Endothelial cell of umbilical vein (primary cell): Measurements from ENCODE around the gene CCND1. TPM values are rescaled to one million over a fixed set of nuclear protein-coding genes. Genes with fewer than 3 reads are reported as not detected.

Experiments used
- BruUV-seq: library from RNA; stranded (reverse); fragments of 400-500 nt; replicated peaks from 2 replicates; lab custom pipeline; 2021; lab: Mats Ljungman, UMichigan
- CTCF ChIA-PET: fragments of 300-600, 350-600 bp; sonication (Branson Sonifier 250); formaldehyde crosslinking; loops from one replicate; lab custom pipeline; 2021; ENCODE audit warnings: antibody characterized with exemption, inconsistent platforms; lab: Charles Lee
- POLR2A ChIA-PET: fragments of 300-600, 350-600 bp; sonication (Branson Sonifier 250); formaldehyde crosslinking; loops from one replicate; lab custom pipeline; 2021; ENCODE audit warnings: antibody characterized with exemption, inconsistent platforms; lab: Charles Lee
- DNase-seq: peaks from one replicate; pipeline ENCODE4 v3.0.0-alpha.2; 2011; ENCODE audit warnings: low read depth, low spot score
- FAIRE-seq: peaks from 2 replicates; lab custom pipeline; 2011; peaks lifted over from hg19 to GRCh38; lab: Jason Lieb, UNC
- H2AFZ ChIP-seq: 2 replicates; pipeline ENCODE4 v1.6.0; 2012; ENCODE audit warnings: low read depth, low read length, control low read depth, inconsistent platforms
- H3K27ac ChIP-seq: 2 replicates; pipeline ENCODE4 v1.5.1; 2011; ENCODE audit warnings: low read depth, mild to moderate bottlenecking, control low read depth, low read length, moderate library complexity; ENCODE audit not compliant: insufficient read depth
- H3K27me3 ChIP-seq, 2 experiments: 2 replicates each; pipeline versions ENCODE4 v1.6.0 to v1.6.1; 2011; ENCODE audit warnings: low read length in 2 of 2, mixed read lengths in 1 of 2; ENCODE audit not compliant: control insufficient read depth in 2 of 2, insufficient read depth in 2 of 2
- H3K36me3 ChIP-seq, 2 experiments: 2 replicates in 1 of 2; 3 replicates in 1 of 2; pipeline ENCODE4 v1.5.1; 2011; ENCODE audit warnings: low read length in 2 of 2, mild to moderate bottlenecking in 1 of 2, moderate library complexity in 1 of 2; ENCODE audit not compliant: control insufficient read depth in 2 of 2, insufficient read depth in 2 of 2; ENCODE audit errors: extremely low read depth in 1 of 2
- H3K4me1 ChIP-seq: 3 replicates; pipeline ENCODE4 v1.5.1; 2011; ENCODE audit warnings: mild to moderate bottlenecking, low read length; ENCODE audit not compliant: control insufficient read depth, insufficient read depth; ENCODE audit errors: extremely low read depth
- H3K4me2 ChIP-seq: 2 replicates; pipeline ENCODE4 v1.6.1; 2011; ENCODE audit warnings: low read length, control low read depth, mixed read lengths; ENCODE audit not compliant: insufficient read depth
- H3K4me3 ChIP-seq, 3 experiments: fragments of 200-600 bp in 1 of 3; sonication (generic), shearing (Covaris generic) in 1 of 3; replicated peaks in 1 of 3; 2 replicates each; pipeline ENCODE4 v1.5.1; 2011 to 2016; ENCODE audit warnings: control low read depth in 3 of 3, low read length in 3 of 3, mild to moderate bottlenecking in 2 of 3, inconsistent platforms in 1 of 3, low read depth in 1 of 3, moderate library complexity in 1 of 3; ENCODE audit not compliant: insufficient read depth in 1 of 3
- H3K79me2 ChIP-seq: 2 replicates; pipeline ENCODE4 v1.6.0; 2012; ENCODE audit warnings: low read length, inconsistent platforms; ENCODE audit not compliant: control insufficient read depth, insufficient read depth
- H3K9ac ChIP-seq: replicated peaks from 2 replicates; pipeline ENCODE3; 2011; ENCODE audit warnings: low read length, control low read depth; ENCODE audit not compliant: insufficient read depth; ENCODE audit errors: extremely low read depth
- H3K9me1 ChIP-seq: replicated peaks from 3 replicates; pipeline ENCODE4 v1.6.0; 2011; ENCODE audit warnings: mild to moderate bottlenecking, low read length; ENCODE audit not compliant: control insufficient read depth, insufficient read depth; ENCODE audit errors: extremely low read depth
- H3K9me3 ChIP-seq: replicated peaks from 2 replicates; pipeline ENCODE4 v1.5.1; 2012; ENCODE audit warnings: low read length, inconsistent platforms; ENCODE audit not compliant: control insufficient read depth, insufficient read depth
- H4K20me1 ChIP-seq: replicated peaks from 2 replicates; pipeline ENCODE3; 2011; ENCODE audit warnings: mild to moderate bottlenecking, low read length; ENCODE audit not compliant: control insufficient read depth, insufficient read depth; ENCODE audit errors: extremely low read depth
- CTCF ChIP-seq, 2 donors: IDR thresholded peaks; 1 replicate in 1 of 2; 2 replicates in 1 of 2; pipeline ENCODE4 v1.5.1; 2011; ENCODE audit warnings: low read length in 2 of 2, mild to moderate bottlenecking in 2 of 2, moderate library complexity in 2 of 2, control low read depth in 1 of 2, inconsistent platforms in 1 of 2, low read depth in 1 of 2; ENCODE audit not compliant: insufficient read depth in 1 of 2; ENCODE audit errors: extremely low read depth in 1 of 2
- EZH2 ChIP-seq: IDR thresholded peaks from 2 replicates; pipeline ENCODE4 v1.6.1; 2012; ENCODE audit warnings: borderline replicate concordance, low read depth, mild to moderate bottlenecking, moderate library complexity, low read length, inconsistent platforms; ENCODE audit not compliant: severe bottlenecking
- FOS ChIP-seq: IDR thresholded peaks from 2 replicates; pipeline ENCODE4 v1.6.1; 2011; ENCODE audit warnings: mild to moderate bottlenecking, low read length, moderate library complexity, borderline replicate concordance; ENCODE audit not compliant: insufficient read depth
- GATA2 ChIP-seq: IDR thresholded peaks from 2 replicates; pipeline ENCODE4 v1.7.0; 2011; ENCODE audit warnings: low read depth, mild to moderate bottlenecking, moderate library complexity, mixed read lengths, low read length; ENCODE audit not compliant: insufficient read length, insufficient read depth
- JUN ChIP-seq: IDR thresholded peaks from 2 replicates; pipeline ENCODE4 v1.6.1; 2011; ENCODE audit warnings: borderline replicate concordance, low read depth; ENCODE audit not compliant: insufficient read length, insufficient read depth
- MAX ChIP-seq: IDR thresholded peaks from 2 replicates; pipeline ENCODE4 v1.6.1; 2011; ENCODE audit not compliant: insufficient read depth, insufficient read length
- MYC ChIP-seq: IDR thresholded peaks from one replicate; pipeline ENCODE4 v1.6.1; 2011; ENCODE audit warnings: mild to moderate bottlenecking, low read depth, low read length
- POLR2A ChIP-seq: IDR thresholded peaks from 2 replicates; pipeline ENCODE4 v1.6.1; 2012; ENCODE audit warnings: low read depth, mild to moderate bottlenecking, control low read depth, low read length
- POLR2AphosphoS5 ChIP-seq: IDR thresholded peaks from 2 replicates; pipeline ENCODE4 v1.6.1; 2012; ENCODE audit warnings: low read depth, mild to moderate bottlenecking, control low read depth, low read length, moderate library complexity; ENCODE audit not compliant: insufficient read depth
- dilution Hi-C: fragments of 300-500 bp; cut with MboI; formaldehyde crosslinking; loops from one replicate; pipeline ENCODE4 v1.15.0; 2019; ENCODE audit warnings: low sequenced_read_pairs; ENCODE audit not compliant: extremely low pct_ligation_motif_present
- intact Hi-C: fragments of 100-400 bp; cut with micrococcal nuclease; formaldehyde crosslinking; loops from one replicate; pipeline ENCODE4 v1.10.0; 2022
- polyA plus RNA-seq, 4 experiments: library from polyadenylated mRNA; depleted of rRNA in 3 of 4; stranded (reverse) in 3 of 4; unstranded in 1 of 4; fragments of >200 nt; gene quantifications; 2 replicates each; pipeline versions ENCODE4 v1.2.1 to v1.2.3, GENCODE V29; 2011 to 2012; ENCODE audit warnings: missing spikeins in 1 of 4
- total RNA-seq: library from RNA; stranded (reverse); gene quantifications from 2 replicates; pipeline ENCODE4 v1.2.3, GENCODE V29; 2021

CCND1 gene
- total and polyA plus RNA-seq, 2 donors (not counting 3 experiments of a cell fraction or from before 2014, with no cell fraction given) = 98.7 to 370 TPM

GRCh38 chr11:69627551-69627950, 13.4 kb upstream of the CCND1 start:
- DNase-seq (no peak), FAIRE-seq (no peak)
- no peaks in the 10 kb centered on the region for H3K9me3 ChIP-seq
- no peak overlapping the region for H2AFZ ChIP-seq
- TF ChIP-seq EZH2 (no peak), POLR2A (no peak), MYC (no peak), JUN (no peak), POLR2AphosphoS5 (no peak), FOS (no peak), MAX (no peak), CTCF (IDR thresholded peaks at IDR 0.05; ENCODE audit: extremely low read depth in 1 of 2, insufficient read depth in 1 of 2, low read depth in 1 of 2, low read length in 2 of 2) (no peak), GATA2 (no peak)
- no peaks in the 10 kb centered on the region for H4K20me1 ChIP-seq
- CTCF ChIA-PET = no interaction called here
- POLR2A ChIA-PET = no interaction called here
- no peaks in the 10 kb centered on the region for H3K27me3 ChIP-seq
- no peaks in the 10 kb centered on the region for H3K36me3 ChIP-seq
- H3K4me1 ChIP-seq = no peaks in the 10 kb centered on the region
- no peak overlapping the region for H3K4me2 ChIP-seq
- H3K79me2 ChIP-seq = no peaks in the 10 kb centered on the region
- no peak overlapping the region for H3K4me3 ChIP-seq
- no peaks in the 10 kb centered on the region for H3K9me1 ChIP-seq
- H3K9ac ChIP-seq = no peak overlapping the region
- intact Hi-C loops = no loop called here
- BruUV-seq = no TSS peak
- dilution Hi-C loops = no loop called here
- H3K27ac ChIP-seq = no peak overlapping the region
